HG03520 (cell line): ENCODE measurements around the gene SYNE1.

Source experiments
- ATAC-seq: cut with Tn5 transposase; IDR thresholded peaks from one replicate; pipeline ENCODE4 v1.9.1; 2021; ENCODE audit warnings: mild to moderate bottlenecking, moderate library complexity; ENCODE audit not compliant: unreplicated experiment

SYNE1 gene

GRCh38 chr6:152250127-152250526 lies 387.0 kb downstream of the SYNE1 start:
- no peak for ATAC-seq

GRCh38 chr6:152248980-152249379 lies 388.2 kb downstream of the SYNE1 start:
- ATAC-seq = no peak

GRCh38 chr6:152246554-152247337 lies 390.4 kb downstream of the SYNE1 start:
- ATAC-seq = no peak

DNA sequence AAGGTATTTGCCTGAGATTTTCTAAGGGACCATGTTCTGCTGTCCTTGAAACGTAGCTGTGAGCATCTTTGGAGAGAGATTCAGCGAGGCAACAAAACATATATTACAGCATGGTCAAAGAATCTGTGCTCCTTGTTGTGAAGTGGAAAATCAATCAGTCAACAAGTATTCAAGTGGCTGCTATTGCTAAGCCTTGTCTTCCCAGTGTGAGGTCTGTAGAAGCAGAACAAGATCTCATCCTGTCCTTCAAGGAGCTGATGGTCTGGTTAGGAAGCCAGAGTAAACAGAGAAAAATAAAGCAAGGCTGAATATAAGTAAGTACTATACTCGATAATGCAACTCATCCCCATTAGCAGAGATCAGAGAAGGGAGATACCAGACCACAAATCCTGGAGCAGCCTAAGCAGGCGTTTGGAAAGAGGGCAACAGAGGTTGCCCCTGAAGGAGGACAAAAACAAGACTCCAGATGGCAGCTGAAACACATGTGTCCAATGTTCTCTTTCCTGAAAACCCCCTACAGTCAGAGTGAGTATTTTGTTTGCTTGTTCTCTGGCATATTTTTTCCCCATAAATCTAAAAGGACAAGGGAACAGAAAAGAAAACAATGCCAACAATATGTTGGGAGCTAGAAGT lies 392.0 kb downstream of the SYNE1 start:
- no peak for ATAC-seq

- no peak for ATAC-seq
Measured at GRCh38 chr6:152241013-152241766, 396.0 kb downstream of the SYNE1 start.

- ATAC-seq = no peak
Measured at GRCh38 chr6:152240436-152240835, 396.7 kb downstream of the SYNE1 start.

DNA sequence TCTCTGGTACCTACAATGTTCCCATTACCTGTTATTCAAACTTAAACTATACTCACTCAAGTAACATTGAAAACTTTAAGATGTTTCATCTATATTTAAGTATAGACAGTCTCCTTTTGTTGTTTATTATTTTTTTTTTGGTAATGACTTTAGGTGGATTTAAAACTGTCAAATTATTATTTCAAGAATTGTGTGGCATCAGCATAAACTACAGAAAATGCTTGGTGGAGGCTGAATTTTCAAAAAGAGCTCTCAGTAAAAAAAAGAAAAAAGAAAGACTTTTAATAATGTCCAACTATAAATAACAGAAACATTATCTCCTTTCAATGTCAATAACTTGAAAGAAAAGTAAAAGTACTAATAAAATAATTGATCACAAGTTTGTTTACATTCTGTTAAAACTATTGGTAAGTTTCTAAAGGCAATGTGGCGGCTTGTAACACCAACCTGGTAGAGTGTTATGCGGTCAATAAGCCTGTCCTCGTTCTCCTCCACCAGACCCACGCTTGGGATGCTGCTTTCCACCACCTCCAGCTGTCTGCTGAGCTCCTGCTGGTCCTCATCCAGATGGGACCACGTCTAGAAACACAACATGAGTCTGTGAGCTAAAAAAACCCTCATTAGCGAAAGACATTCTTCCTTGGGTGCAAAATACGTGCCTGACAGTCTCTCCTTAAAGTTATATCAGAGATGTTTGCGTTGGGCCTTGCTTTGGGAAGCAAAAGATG lies 400.6 kb downstream of the SYNE1 start:
- ATAC-seq = no peak

GRCh38 chr6:152233547-152234320 lies 403.4 kb downstream of the SYNE1 start:
- no peak for ATAC-seq

DNA sequence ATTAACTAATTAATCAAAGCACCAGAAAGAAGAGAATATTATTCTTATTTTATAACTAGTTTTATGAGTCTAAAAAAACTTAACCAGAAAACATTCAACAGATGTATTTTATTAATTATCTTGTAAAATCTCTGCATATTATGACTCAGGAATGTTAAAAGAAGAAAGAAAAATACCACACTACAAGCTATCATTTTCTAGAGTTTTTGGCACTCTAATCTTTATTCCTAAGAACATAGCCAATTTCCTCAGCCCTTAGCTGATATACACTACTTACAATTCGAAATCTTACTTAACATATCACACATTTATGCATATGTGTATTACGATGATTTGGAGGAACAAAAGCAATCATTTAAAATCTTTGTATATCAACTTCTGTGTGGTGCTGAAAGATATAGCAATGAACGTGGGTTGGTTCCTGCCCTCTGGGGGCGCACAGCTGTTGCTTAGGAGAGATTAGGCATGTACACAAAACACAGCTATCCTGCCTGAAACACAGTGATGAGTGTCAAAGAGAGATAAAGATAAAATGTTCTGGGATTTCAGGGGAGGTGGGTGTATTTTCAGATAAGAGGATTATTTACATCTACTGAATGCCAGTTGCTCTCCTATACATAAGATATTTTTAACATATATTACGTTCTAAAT lies 404.5 kb downstream of the SYNE1 start:
- ATAC-seq = no peak

DNA sequence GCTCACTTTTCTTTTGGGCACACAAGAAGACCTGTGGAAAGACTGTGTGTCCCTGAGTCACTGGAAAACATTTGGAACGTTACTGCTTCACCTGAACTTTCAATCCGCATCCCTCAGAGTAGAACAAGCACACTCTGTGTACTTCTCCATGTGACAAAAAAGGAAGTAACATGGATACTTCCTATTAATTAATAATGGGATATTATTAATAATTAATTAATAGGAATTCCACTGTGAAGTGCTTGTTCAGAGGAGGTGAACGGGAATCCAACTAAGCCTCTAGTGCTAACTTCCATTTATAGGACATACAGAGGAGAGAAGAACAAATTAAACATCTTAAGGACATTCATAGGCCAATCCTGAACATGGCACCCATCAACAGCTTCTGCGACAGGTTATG lies 407.8 kb downstream of the SYNE1 start:
- ATAC-seq = no peak

- no peak for ATAC-seq
Measured at GRCh38 chr6:152226119-152226518, 411.0 kb downstream of the SYNE1 start.

- no peak for ATAC-seq
Measured at GRCh38 chr6:152225241-152225934, 411.8 kb downstream of the SYNE1 start.

- ATAC-seq = no peak
Measured at GRCh38 chr6:152223636-152224035, 413.5 kb downstream of the SYNE1 start.

DNA sequence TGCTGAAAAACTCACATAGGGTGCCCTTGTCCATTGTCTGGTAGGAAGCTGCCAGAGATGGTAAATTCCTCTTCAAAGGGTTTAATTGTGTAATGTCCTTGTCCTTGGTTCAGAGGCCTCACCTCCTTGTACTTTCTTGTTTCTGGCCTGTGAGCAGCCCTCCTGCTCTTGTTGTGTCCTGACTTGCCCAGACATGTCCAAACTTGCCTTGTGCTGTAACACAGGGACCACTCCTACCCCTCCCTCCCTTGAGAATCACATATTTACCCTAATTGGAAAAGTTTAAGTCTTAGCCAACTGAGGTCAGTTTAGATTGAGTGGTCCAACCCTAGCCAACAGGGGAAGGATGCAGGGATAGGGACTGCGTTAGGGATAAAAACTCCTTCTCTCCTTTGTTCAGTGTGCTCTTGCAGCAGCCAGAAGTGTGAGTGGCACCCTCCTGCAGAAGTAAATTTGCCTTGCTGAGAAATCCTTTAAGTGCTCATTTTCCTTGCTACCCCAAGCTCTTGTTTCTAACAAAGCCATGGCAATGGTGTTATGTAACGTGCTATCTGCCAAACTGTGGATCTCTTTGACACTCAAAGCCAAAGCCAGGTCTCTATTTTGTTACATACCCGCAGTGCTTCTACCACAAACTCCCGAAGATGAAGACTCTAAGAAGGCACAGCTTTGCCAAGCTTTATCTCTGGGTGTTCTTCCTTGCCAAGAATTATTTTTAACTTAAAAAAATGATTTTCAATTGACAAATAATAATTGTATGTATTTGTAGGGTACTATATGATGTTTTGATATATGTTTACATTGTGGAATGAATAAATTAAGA lies 415.1 kb downstream of the SYNE1 start:
- ATAC-seq = no peak

GRCh38 chr6:152220786-152221185 lies 416.4 kb downstream of the SYNE1 start:
- no peak for ATAC-seq

- no peak for ATAC-seq
Measured at GRCh38 chr6:152218887-152219286, 418.3 kb downstream of the SYNE1 start.

DNA sequence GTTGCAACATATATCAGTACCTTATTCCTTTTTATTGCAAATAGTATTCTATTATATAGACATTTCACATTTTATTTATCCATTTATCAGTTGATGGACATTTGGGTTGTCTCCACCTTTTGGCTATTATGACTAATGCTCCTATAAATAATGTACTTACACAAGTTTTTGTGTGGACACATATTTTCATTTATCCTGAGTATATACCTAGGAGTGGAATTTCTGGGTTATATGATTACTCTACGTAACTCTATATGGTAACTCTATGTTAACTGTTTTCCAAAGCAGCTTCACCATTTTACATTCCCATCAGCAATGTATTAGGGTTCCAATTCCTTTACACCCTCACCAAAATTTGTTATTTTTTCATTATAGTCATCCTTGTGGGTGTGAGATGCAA lies 424.7 kb downstream of the SYNE1 start:
- no peak for ATAC-seq

- no peak for ATAC-seq
Measured at GRCh38 chr6:152209211-152209610, 428.0 kb downstream of the SYNE1 start.
